MCF 10A (cell line): ENCODE results near the gene LRCH4. TPM values are rescaled to one million over a fixed set of nuclear protein-coding genes. Genes with fewer than 3 reads are reported as not detected.

Experiments used
- BruUV-seq: library from RNA; stranded (reverse); fragments of 400-500 nt; replicated peaks from 2 replicates; lab custom pipeline; 2021; lab: Mats Ljungman, UMichigan
- CTCF ChIA-PET: fragments of 300-600 bp; sonication (Branson Sonifier 250); formaldehyde crosslinking; extraction: SDS; loops from one replicate; lab custom pipeline; 2021; ENCODE audit warnings: antibody characterized with exemption, inconsistent platforms; lab: Yijun Ruan, JAX
- POLR2A ChIA-PET: fragments of 300-600, 350-650 bp; sonication (Branson Sonifier 250); formaldehyde crosslinking; extraction: SDS; loops from one replicate; lab custom pipeline; 2020; ENCODE audit warnings: antibody characterized with exemption, inconsistent platforms; lab: Yijun Ruan, JAX
- DNase-seq: peaks from one replicate; pipeline ENCODE4 v3.0.0-alpha.2; 2018; ENCODE audit not compliant: unreplicated experiment
- H3K27ac Mint-ChIP-seq: one replicate; pipeline ENCODE4 v1.8.0; 2022; ENCODE audit warnings: mild to moderate bottlenecking, low read depth, mixed read lengths; ENCODE audit not compliant: unreplicated experiment
- H3K27me3 Mint-ChIP-seq: one replicate; pipeline ENCODE4 v1.8.0; 2022; ENCODE audit warnings: mixed read lengths; ENCODE audit not compliant: insufficient read depth, unreplicated experiment
- H3K36me3 Mint-ChIP-seq: one replicate; pipeline ENCODE4 v1.8.0; 2022; ENCODE audit warnings: mild to moderate bottlenecking, moderate library complexity, mixed read lengths; ENCODE audit not compliant: insufficient read depth, unreplicated experiment
- H3K4me1 Mint-ChIP-seq: one replicate; pipeline ENCODE4 v1.8.0; 2022; ENCODE audit warnings: mixed read lengths; ENCODE audit not compliant: insufficient read depth, unreplicated experiment
- H3K4me3 Mint-ChIP-seq: one replicate; pipeline ENCODE4 v1.8.0; 2022; ENCODE audit warnings: mild to moderate bottlenecking, moderate library complexity, mixed read lengths; ENCODE audit not compliant: unreplicated experiment
- H3K9me3 Mint-ChIP-seq: one replicate; pipeline ENCODE4 v1.8.0; 2022; ENCODE audit warnings: mixed read lengths; ENCODE audit not compliant: unreplicated experiment
- intact Hi-C: fragments of 100-400 bp; cut with micrococcal nuclease; formaldehyde crosslinking; loops from 2 replicates; pipeline ENCODE4 v1.14.1; 2022
- total RNA-seq: library from RNA; stranded (reverse); gene quantifications from 2 replicates; pipeline ENCODE4 v1.2.3, GENCODE V29; 2022
- TF ChIP-seq, protein P1 (sequence below): fragments of 200-600 bp; IDR thresholded peaks from one replicate; pipeline ENCODE4 v1.8.0; 2022; ENCODE audit warnings: antibody characterized with exemption, mild to moderate bottlenecking; ENCODE audit not compliant: unreplicated experiment

Gene LRCH4
- total RNA-seq, 1 experiment from 2014 or later: 22.3 TPM

- H3K4me3 Mint-ChIP-seq: no peak overlapping the region
- H3K27ac Mint-ChIP-seq: no peak overlapping the region
- no TSS peak for BruUV-seq
- POLR2A ChIA-PET: no interaction called here
- TF ChIP-seq, protein P1, sequence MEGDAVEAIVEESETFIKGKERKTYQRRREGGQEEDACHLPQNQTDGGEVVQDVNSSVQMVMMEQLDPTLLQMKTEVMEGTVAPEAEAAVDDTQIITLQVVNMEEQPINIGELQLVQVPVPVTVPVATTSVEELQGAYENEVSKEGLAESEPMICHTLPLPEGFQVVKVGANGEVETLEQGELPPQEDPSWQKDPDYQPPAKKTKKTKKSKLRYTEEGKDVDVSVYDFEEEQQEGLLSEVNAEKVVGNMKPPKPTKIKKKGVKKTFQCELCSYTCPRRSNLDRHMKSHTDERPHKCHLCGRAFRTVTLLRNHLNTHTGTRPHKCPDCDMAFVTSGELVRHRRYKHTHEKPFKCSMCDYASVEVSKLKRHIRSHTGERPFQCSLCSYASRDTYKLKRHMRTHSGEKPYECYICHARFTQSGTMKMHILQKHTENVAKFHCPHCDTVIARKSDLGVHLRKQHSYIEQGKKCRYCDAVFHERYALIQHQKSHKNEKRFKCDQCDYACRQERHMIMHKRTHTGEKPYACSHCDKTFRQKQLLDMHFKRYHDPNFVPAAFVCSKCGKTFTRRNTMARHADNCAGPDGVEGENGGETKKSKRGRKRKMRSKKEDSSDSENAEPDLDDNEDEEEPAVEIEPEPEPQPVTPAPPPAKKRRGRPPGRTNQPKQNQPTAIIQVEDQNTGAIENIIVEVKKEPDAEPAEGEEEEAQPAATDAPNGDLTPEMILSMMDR: no peak
- H3K9me3 Mint-ChIP-seq: no peaks in the 10 kb centered on the region
- CTCF ChIA-PET: interaction anchor here (0.9 to 2.6 kb wide), 2 partner anchors 12 to 102 kb away, joined by 6 to 14 read pairs; no protein-coding TSS in a partner anchor
- H3K4me1 Mint-ChIP-seq: no peaks in the 10 kb centered on the region
- H3K27me3 Mint-ChIP-seq: no peaks in the 10 kb centered on the region
- peaks cover 14% of the 10 kb centered on the region for H3K36me3 Mint-ChIP-seq
- intact Hi-C loops: no loop called here
- DNase-seq: no peak
Observed at GRCh38 chr7:100571829-100572116, 14.2 kb downstream of the LRCH4 start.

DNA sequence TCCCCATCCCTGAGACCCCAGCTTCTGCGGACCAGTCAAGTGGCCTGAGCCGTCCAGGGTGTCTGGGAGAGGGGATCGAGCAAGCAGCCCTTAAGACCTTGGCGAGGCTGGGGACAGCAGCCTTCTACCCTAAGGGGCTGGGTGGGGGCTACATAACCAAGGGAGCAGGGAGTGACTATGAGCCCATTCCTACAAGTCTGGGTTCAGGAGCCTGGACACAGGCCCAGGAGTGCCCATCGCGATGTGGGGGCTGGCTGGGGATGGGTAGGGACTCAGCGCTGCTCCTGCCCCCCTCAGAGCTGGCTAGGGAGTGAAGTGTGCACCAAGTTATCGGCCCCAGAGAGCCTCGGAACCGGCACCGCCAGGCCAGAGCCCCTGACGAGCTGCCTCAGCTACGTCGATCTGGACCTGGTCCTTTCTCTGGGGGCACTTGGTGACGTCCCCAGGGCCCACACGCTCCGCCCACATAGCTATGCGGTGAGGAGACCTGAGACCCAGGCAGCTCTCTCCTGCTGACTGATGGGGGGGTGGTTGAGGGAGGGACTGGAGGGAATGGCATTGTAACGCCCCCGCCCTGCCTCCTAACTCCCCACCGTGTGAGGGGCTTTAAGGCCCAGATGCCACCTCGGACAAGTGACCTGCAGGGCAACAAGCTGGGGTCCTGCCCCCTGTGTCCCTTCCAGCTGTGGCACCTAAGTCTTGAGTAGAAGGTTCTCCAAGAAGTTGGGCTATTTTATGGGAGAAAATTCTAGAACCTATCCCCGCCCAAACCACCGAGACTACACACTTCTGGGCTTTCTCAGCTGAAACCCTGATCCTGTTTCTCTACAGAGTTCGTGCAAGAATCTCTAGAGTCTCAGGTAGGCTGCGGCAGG, 14.7 kb downstream of the LRCH4 start:
- BruUV-seq: no TSS peak
- CTCF ChIA-PET: interaction anchor here (0.6 to 2.6 kb wide), 3 partner anchors 11 to 102 kb away, joined by 3 to 14 read pairs (median 6); no protein-coding TSS in a partner anchor
- TF ChIP-seq, protein P1: no peak
- Mint-ChIP-seq H3K4me1 (no peaks in the 10 kb centered on the region), H3K36me3 (peaks cover 14% of the 10 kb centered on the region), H3K9me3 (no peaks in the 10 kb centered on the region), H3K27me3 (no peaks in the 10 kb centered on the region), H3K27ac (no peak overlapping the region), H3K4me3 (no peak overlapping the region)
- DNase-seq: no peak
- POLR2A ChIA-PET: no interaction called here
- intact Hi-C loops: no loop called here

DNA sequence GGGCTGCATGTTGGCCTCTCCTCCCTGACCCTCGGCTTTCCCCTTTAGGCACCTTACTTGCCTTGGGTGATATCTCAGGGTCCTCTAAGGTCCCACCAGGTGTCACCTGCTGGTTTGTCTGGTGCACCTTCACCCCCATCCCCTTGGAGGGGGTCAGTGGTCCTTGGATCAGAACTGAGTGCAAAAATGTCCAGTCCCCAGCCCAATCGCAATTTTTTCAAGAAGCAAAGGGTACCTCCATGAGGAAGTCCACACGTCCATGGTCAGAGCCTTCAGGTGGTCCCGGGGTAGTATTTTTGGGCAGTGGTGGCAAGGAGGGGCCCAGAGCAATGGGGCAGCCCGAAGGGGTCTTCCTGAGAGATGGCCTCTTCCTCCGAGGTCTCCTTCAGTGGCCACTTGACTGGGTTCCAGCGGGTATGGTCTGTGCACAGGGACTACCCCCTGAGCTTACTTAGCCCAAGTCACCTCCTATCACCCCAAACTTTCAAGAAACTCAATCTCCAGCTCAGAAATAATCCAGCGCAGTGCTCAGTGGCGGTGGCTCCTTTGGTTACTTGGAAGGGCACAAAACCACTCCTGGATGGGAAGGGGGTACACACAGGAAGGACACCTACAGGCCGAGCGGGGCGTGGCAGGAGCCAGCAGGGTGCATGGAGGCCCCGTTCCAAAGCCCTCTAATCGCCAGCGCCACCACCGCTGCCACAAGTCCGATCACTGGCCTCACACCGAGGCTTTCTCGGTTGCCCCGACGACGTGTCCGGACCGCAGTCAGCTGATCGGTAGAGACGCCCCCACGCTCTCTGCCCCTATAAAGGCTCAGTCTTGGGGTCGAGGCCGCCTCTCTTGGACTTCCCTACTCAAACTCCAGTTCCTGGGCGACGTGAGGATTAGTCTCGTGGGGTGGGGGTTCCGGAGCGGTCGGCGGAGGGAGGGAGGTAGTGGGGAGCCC, 16.8 kb downstream of the LRCH4 start:
- TF ChIP-seq, protein P1: no peak
- peak; percentile 43 for DNase-seq
- CTCF ChIA-PET: interaction anchor here (0.7 kb wide), 1 partner anchor 92 kb away, joined by 3 read pairs; no protein-coding TSS in a partner anchor
- Mint-ChIP-seq H3K27ac (peak overlapping the region; percentile 56), H3K9me3 (no peaks in the 10 kb centered on the region), H3K4me1 (no peaks in the 10 kb centered on the region), H3K36me3 (no peaks in the 10 kb centered on the region), H3K4me3 (no peak overlapping the region), H3K27me3 (no peaks in the 10 kb centered on the region)
- no TSS peak for BruUV-seq
- intact Hi-C loops: no loop called here
- POLR2A ChIA-PET: interaction anchor here (0.6 to 1.1 kb wide), 2 partner anchors 23 to 108 kb away, joined by 3 read pairs; no protein-coding TSS in a partner anchor
